Osteocyte (in vitro differentiated cells): Measurements from ENCODE around the gene FAM24B. TPM values are rescaled to one million over a fixed set of nuclear protein-coding genes. Genes with fewer than 3 reads are reported as not detected.
"Not testable (repeated sequence)": the region's sequence is repeated elsewhere in the genome, so short reads cannot be mapped to it uniquely, and the experiment has no call there.

ENCODE experiments used
- DNase-seq: peaks from one replicate; pipeline ENCODE4 v3.0.0; 2021; ENCODE audit warnings: mixed read lengths; ENCODE audit not compliant: unreplicated experiment; ENCODE audit errors: extremely low spot score
- H3K27ac Mint-ChIP-seq: one replicate; pipeline ENCODE4 v1.8.0; 2021; ENCODE audit warnings: mild to moderate bottlenecking, mixed read lengths; ENCODE audit not compliant: unreplicated experiment
- H3K27me3 Mint-ChIP-seq: one replicate; pipeline ENCODE4 v1.8.0; 2021; ENCODE audit warnings: mixed read lengths; ENCODE audit not compliant: unreplicated experiment
- H3K36me3 Mint-ChIP-seq: one replicate; pipeline ENCODE4 v1.8.0; 2021; ENCODE audit warnings: mixed read lengths; ENCODE audit not compliant: unreplicated experiment
- H3K4me1 Mint-ChIP-seq: one replicate; pipeline ENCODE4 v1.8.0; 2021; ENCODE audit warnings: mixed read lengths; ENCODE audit not compliant: unreplicated experiment
- H3K4me3 Mint-ChIP-seq: one replicate; pipeline ENCODE4 v1.8.0; 2021; ENCODE audit warnings: mild to moderate bottlenecking, moderate library complexity, mixed read lengths; ENCODE audit not compliant: unreplicated experiment
- H3K9me3 Mint-ChIP-seq: one replicate; pipeline ENCODE4 v1.8.0; 2021; ENCODE audit warnings: mixed read lengths; ENCODE audit not compliant: unreplicated experiment
- long read RNA-seq: library from polyadenylated mRNA; unstranded; transcript quantifications from one replicate; pipeline ENCODE4 v2.0.0, GENCODE V29; 2021
- total RNA-seq: library from RNA; stranded (reverse); gene quantifications from 2 replicates; pipeline ENCODE4 v1.2.1, GENCODE V29; 2021
- TF ChIP-seq, protein P1 (sequence below): fragments of 200-600 bp; sonication (generic); IDR thresholded peaks from 2 replicates; pipeline ENCODE4 v1.5.0; 2021; ENCODE audit warnings: antibody characterized with exemption, mild to moderate bottlenecking, moderate library complexity

The FAM24B gene, protein sequence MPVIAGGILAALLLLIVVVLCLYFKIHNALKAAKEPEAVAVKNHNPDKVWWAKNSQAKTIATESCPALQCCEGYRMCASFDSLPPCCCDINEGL
- 0.70 TPM in 1 of 2 replicates, not detected in the other for total RNA-seq
- long read RNA-seq: 0 reads

DNA sequence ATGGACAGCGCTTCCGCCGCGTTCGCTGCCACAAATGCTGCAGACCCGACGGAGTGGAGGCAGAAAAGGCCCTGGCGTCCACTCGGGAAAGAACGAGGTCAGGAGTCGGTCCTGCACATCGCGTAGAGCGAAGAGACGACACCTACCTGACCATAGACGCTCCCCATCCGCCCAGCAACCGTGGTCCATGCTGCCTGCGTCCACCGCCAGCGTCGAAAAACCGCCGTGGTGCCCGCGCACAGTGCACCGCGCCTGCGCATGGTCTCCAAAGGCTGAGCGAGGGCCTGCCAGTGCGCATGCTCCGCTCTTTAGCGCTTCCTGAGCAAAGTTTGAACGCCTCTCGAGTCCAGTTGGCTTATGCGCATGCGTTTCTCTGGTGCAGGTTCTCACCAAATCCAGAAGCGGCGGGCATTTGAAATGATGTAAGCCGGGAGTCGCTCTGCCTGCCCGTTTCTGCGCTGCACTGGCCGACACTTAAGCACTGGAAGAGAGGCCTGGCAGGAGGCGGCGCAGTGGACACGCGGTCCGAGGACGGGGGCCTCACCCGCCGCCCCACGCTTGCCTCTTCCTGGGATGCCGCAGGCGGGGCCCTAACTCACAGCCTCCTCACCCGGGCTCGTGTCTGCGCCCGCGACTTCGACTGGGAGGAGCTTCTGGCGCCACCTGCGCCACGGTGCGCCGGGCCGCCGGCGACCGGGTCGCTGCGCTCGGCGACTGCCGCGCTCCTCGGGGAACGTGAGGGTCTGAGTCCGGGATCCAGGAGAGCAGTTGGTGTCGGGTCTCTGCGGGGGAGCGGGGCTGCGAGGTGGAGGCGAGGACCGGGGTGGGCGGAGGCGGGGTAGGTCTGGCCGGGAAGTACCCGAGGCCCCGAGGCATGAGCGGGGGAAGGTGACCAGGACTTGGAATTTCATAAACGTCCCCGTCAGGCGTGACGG is at the start of gene FAM24B:
TSS of gene FAM24B (minus strand) at position 243 of the 935 bp plus-strand sequence. CDS start 29,066 bp downstream, outside the sequence.
- Mint-ChIP-seq H3K36me3 (no peaks in the 10 kb centered on the region), H3K27ac (no peak within 1 kb of the TSS), H3K9me3 (no peaks in the 10 kb centered on the region), H3K4me1 (peaks cover 7% of the 10 kb centered on the region), H3K27me3 (peaks cover 6% of the 10 kb centered on the region), H3K4me3 (no peak within 1 kb of the TSS)
- TF ChIP-seq, protein P1, sequence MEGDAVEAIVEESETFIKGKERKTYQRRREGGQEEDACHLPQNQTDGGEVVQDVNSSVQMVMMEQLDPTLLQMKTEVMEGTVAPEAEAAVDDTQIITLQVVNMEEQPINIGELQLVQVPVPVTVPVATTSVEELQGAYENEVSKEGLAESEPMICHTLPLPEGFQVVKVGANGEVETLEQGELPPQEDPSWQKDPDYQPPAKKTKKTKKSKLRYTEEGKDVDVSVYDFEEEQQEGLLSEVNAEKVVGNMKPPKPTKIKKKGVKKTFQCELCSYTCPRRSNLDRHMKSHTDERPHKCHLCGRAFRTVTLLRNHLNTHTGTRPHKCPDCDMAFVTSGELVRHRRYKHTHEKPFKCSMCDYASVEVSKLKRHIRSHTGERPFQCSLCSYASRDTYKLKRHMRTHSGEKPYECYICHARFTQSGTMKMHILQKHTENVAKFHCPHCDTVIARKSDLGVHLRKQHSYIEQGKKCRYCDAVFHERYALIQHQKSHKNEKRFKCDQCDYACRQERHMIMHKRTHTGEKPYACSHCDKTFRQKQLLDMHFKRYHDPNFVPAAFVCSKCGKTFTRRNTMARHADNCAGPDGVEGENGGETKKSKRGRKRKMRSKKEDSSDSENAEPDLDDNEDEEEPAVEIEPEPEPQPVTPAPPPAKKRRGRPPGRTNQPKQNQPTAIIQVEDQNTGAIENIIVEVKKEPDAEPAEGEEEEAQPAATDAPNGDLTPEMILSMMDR: no peak
- no peak for DNase-seq

DNA sequence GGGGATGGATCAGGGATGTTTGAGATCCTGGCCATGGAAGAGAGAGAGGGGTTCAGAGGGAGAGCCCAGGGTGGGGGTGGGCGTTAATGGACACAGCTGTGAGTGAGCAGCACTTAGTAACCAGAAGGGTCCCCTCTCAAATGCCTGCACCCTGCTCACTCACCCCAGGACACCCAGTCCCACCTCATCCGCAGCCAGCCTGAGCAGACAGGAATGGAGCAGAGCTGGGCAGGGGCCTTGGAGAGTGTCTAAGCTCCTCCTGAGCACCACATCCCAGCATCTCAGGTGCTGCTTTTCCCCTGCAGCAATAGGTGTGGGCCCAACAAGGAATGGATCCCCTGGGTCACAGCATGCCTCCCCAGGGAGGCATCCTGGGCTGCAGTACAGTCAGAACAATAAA is 36.3 kb upstream of the FAM24B start:
- Mint-ChIP-seq H3K27me3 (no peaks in the 10 kb centered on the region), H3K9me3 (peaks cover 7% of the 10 kb centered on the region), H3K36me3 (no peaks in the 10 kb centered on the region), H3K27ac (no peak overlapping the region), H3K4me1 (no peaks in the 10 kb centered on the region), H3K4me3 (no peak overlapping the region)
- TF ChIP-seq, protein P1: no peak
- DNase-seq: no peak

DNA sequence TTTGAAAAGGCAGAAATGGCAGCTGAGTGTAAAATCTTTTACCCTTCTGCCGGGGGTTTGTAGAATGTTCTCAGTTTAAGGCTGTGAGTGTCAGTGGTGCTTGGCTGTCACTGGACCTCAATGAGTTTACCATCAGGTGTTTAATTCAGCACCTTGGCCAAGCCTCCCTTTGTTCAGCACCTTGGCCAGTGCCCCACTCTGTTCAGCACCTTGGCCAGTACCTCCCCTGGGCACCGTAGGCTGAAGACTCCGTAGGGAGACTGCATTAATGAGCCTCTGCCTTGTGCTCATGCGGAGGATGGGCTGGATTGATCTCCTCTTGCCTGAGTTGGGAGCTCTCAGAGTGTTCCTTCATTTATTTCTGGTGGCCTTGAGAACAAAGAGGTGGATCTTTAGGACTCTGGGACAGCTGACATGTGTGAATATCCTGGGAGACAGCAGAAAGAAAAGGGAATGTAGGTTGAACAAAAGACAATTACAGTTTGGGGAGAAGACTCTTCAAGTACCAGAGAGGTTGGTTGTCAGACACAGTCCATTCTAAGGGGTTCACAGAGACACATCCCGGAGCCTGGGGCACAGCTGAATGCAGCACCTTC is 32.6 kb upstream of the FAM24B start:
- H3K36me3 Mint-ChIP-seq: no peaks in the 10 kb centered on the region
- no peaks in the 10 kb centered on the region for H3K4me1 Mint-ChIP-seq
- peaks cover 4% of the 10 kb centered on the region for H3K27me3 Mint-ChIP-seq
- peak; percentile 85 for DNase-seq
- H3K4me3 Mint-ChIP-seq: no peak overlapping the region
- H3K9me3 Mint-ChIP-seq: peaks cover 4% of the 10 kb centered on the region
- TF ChIP-seq, protein P1: no peak
- H3K27ac Mint-ChIP-seq: no peak overlapping the region

DNA sequence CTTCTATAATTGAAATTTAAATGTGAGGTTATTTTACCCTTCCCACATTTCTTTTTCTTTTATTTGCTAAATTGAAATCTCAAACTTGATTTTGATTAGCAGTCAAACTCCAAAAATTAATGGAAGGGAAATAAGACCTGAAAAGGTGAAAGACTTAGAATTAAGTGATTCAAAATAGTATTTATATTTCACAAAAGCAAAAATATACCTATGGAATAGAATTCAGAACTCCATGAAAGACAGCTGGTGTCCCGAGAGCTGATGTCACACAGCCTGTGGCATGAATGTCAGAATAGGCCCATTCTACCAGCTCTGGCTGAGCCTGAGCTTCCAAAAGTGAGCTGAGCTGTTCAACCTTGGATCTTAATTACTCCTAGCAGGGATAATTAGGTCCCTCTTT is 30.9 kb upstream of the FAM24B start, which contains the start of gene FAM24A:
TSS of gene FAM24A (plus strand) at position 301 of the 400 bp plus-strand sequence. CDS start 1,025 bp downstream, outside the sequence.
- Mint-ChIP-seq H3K4me3 (no peak within 1 kb of the TSS), H3K4me1 (no peaks in the 10 kb centered on the region), H3K36me3 (no peaks in the 10 kb centered on the region)

DNA sequence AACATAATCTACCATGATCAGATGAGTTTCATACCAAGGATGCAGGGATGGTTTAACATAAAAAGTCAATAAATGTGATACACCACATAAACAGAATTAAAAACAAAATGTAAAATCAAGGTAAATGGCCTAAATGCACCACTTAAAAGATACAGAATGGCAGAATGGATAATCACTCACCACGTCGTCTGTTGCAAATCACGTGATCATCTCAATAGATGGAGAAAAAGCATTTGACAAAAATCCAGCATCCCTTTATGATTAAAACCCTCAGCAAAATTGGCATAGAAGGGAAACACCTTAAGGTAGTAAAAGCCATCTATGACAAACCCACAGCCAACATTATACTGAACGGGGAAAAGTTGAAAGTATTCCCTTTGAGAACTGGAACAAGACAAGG is 24.5 kb upstream of the FAM24B start:
- not testable (repeated sequence) for H3K4me1 Mint-ChIP-seq, H3K36me3 Mint-ChIP-seq, H3K9me3 Mint-ChIP-seq, H3K27ac Mint-ChIP-seq, H3K4me3 Mint-ChIP-seq, DNase-seq
- peaks cover 26% of the 10 kb centered on the region for H3K27me3 Mint-ChIP-seq

More for the DNA sequence above, 30.9 kb upstream of the FAM24B start, which contains the start of gene FAM24A:
- peaks cover 8% of the 10 kb centered on the region for H3K27me3 Mint-ChIP-seq
- TF ChIP-seq, protein P1: no peak
- no peak for DNase-seq
- no peaks in the 10 kb centered on the region for H3K9me3 Mint-ChIP-seq
- H3K27ac Mint-ChIP-seq: no peak within 1 kb of the TSS
